Thymus (tissue), 11 donors: ENCODE results near the gene PRRC2B. TPM values are rescaled to one million over a fixed set of nuclear protein-coding genes. Genes with fewer than 3 reads are reported as not detected.
A peak's percentile ranks its signal among the peaks of the same experiment; 100 is the strongest.

Source experiments
- DNase-seq, 9 donors: peaks; one replicate each; pipeline ENCODE4 v3.0.0-alpha.2; 2013; ENCODE audit warnings: low spot score in 9 of 9, low read depth in 6 of 9, missing footprints in 1 of 9
- H3K27ac ChIP-seq, 2 donors: one replicate each; pipeline ENCODE4 v1.5.1; 2013; ENCODE audit warnings: control low read depth in 1 of 2, low read depth in 1 of 2, low read length in 1 of 2, mild to moderate bottlenecking in 1 of 2, moderate library complexity in 1 of 2
- H3K27me3 ChIP-seq, 2 donors: one replicate each; pipeline ENCODE4 v1.5.1; 2013; ENCODE audit warnings: low read length in 1 of 2; ENCODE audit not compliant: control insufficient read depth in 2 of 2, insufficient read depth in 1 of 2
- H3K36me3 ChIP-seq, 2 donors: one replicate each; pipeline ENCODE4 v1.5.1; 2013; ENCODE audit warnings: low read length in 1 of 2, mild to moderate bottlenecking in 1 of 2, moderate library complexity in 1 of 2; ENCODE audit not compliant: control insufficient read depth in 2 of 2, insufficient read depth in 2 of 2
- H3K4me1 ChIP-seq, 2 donors: one replicate each; pipeline ENCODE4 v1.5.1; 2013; ENCODE audit warnings: low read length in 2 of 2; ENCODE audit not compliant: control insufficient read depth in 2 of 2, insufficient read depth in 2 of 2
- H3K4me3 ChIP-seq, 2 donors: one replicate each; pipeline ENCODE4 v1.5.1; 2013; ENCODE audit warnings: low read length in 2 of 2, control low read depth in 1 of 2, mild to moderate bottlenecking in 1 of 2
- H3K9me3 ChIP-seq, 2 donors: one replicate each; pipeline ENCODE4 v1.5.1; 2013; ENCODE audit warnings: low read length in 1 of 2, mild to moderate bottlenecking in 1 of 2; ENCODE audit not compliant: control insufficient read depth in 2 of 2, insufficient read depth in 1 of 2
- WGBS: extraction: QIAGEN DNeasy Blood & Tissue Kit; methylation state at CpG from one replicate; pipeline ENCODE4 v1.1.7; 2013; 5-methylcytosine and 5-hydroxymethylcytosine counted together
- polyA plus RNA-seq: library from polyadenylated mRNA; stranded (reverse); fragments of 200-250 nt; gene quantifications from one replicate; pipeline ENCODE4 v1.2.3, GENCODE V29; 2013
- total RNA-seq: library from RNA; stranded (reverse); fragments of 120-200 nt; gene quantifications from one replicate; pipeline ENCODE4 v1.2.4, GENCODE V29; 2013
- donor health status: healthy.

The PRRC2B gene
- total and polyA plus RNA-seq, 2 donors = 23.0 to 73.5 TPM

- Histone ChIP-seq H3K27ac (peak overlapping the region in 1 of 2 donors; percentile 46), H3K4me1 (peaks cover 13 to 14% of the 10 kb centered on the region in 2 donors), H3K36me3 (peaks cover 45 to 81% of the 10 kb centered on the region in 2 donors), H3K27me3 (no peaks in the 10 kb centered on the region), H3K9me3 (peaks cover 0 to 4% of the 10 kb centered on the region in 2 donors), H3K4me3 (no peak overlapping the region)
- no peak for DNase-seq
- 96% methylated on average over 3 of the region's 3 CpGs for WGBS
These were observed 39.5 kb downstream of the PRRC2B start for GRCh38 chr9:131433302-131433854.

- H3K9me3 ChIP-seq = peaks cover 0 to 4% of the 10 kb centered on the region in 2 donors
- H3K4me3 ChIP-seq = no peak overlapping the region
- peaks cover 1 to 2% of the 10 kb centered on the region in 2 donors for H3K4me1 ChIP-seq
- no peak overlapping the region for H3K27ac ChIP-seq
- WGBS = 96% methylated on average over 7 of the region's 7 CpGs
- H3K36me3 ChIP-seq = peaks cover 58 to 86% of the 10 kb centered on the region in 2 donors
- no peaks in the 10 kb centered on the region for H3K27me3 ChIP-seq
- no peak for DNase-seq
These were observed 40.8 kb downstream of the PRRC2B start for GRCh38 chr9:131434673-131435072.

- DNase-seq = no peak
- Histone ChIP-seq H3K27ac (no peak overlapping the region), H3K36me3 (peaks cover 64 to 93% of the 10 kb centered on the region in 2 donors), H3K9me3 (peaks cover 0 to 4% of the 10 kb centered on the region in 2 donors), H3K4me3 (no peak overlapping the region), H3K4me1 (no peaks in the 10 kb centered on the region), H3K27me3 (no peaks in the 10 kb centered on the region)
- WGBS = 96% methylated on average over 12 of the region's 12 CpGs
These were observed 42.5 kb downstream of the PRRC2B start for GRCh38 chr9:131436376-131436775.

DNA sequence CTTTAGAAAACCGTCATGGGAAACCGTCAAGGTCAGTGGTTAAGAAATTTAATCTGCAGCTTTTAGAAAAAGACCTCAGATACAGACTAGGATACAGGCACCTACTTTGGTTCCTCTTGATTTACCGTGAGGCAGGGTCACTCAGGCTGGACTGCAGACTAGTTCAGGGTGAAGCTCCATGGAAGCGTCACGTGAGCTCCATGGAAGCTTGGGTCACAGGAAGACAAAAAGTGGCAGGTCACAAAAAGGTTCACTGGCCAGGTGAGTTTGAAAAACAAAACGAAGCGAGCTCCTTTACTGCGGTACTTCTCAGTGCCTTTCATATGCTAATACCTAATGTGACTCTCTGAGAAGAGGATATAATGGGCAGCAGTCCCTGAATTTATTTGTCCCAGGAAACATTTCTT, 43.0 kb downstream of the PRRC2B start:
- peaks cover 67 to 96% of the 10 kb centered on the region in 2 donors for H3K36me3 ChIP-seq
- 96% methylated on average over 8 of the region's 8 CpGs for WGBS
- peaks cover 0 to 4% of the 10 kb centered on the region in 2 donors for H3K9me3 ChIP-seq
- DNase-seq = no peak
- H3K4me3 ChIP-seq = no peak overlapping the region
- no peaks in the 10 kb centered on the region for H3K27me3 ChIP-seq
- H3K27ac ChIP-seq = no peak overlapping the region
- no peaks in the 10 kb centered on the region for H3K4me1 ChIP-seq

GRCh38 chr9:131438190-131438589, 44.3 kb downstream of the PRRC2B start:
- Histone ChIP-seq H3K4me1 (no peaks in the 10 kb centered on the region), H3K36me3 (peaks cover 67 to 93% of the 10 kb centered on the region in 2 donors), H3K27ac (peak overlapping the region in 1 of 2 donors; percentile 20), H3K9me3 (no peaks in the 10 kb centered on the region), H3K4me3 (no peak overlapping the region), H3K27me3 (no peaks in the 10 kb centered on the region)
- 99% methylated on average over 7 of the region's 7 CpGs for WGBS
- DNase-seq = no peak

- Histone ChIP-seq H3K4me1 (no peaks in the 10 kb centered on the region), H3K27me3 (no peaks in the 10 kb centered on the region), H3K9me3 (no peaks in the 10 kb centered on the region), H3K36me3 (peaks cover 67 to 93% of the 10 kb centered on the region in 2 donors), H3K4me3 (no peak overlapping the region), H3K27ac (no peak overlapping the region)
- no peak for DNase-seq
- 91% methylated on average over 4 of the region's 4 CpGs for WGBS
These were observed 45.3 kb downstream of the PRRC2B start for GRCh38 chr9:131439224-131439623.

DNA sequence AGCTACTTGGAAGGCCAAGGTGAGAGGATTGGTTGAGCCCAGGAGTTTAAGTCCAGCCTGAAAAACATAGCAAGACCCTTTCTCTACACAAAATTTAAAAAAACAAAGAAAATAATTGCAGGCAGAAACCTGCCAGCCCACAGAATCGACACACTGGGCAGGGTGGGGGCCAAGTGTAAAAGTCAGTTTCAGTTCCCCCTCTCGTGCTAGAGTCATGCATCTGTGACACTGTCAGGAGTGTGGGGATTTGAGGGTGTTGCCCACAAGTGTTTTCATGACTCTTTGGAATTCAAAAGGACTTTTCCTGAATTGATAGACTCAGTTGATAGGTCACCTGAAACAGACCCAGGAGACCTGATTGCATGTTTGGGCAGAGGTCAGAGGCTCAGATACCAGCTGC, 47.6 kb downstream of the PRRC2B start:
- no peak overlapping the region for H3K4me3 ChIP-seq
- no peaks in the 10 kb centered on the region for H3K4me1 ChIP-seq
- H3K27me3 ChIP-seq = no peaks in the 10 kb centered on the region
- H3K27ac ChIP-seq = no peak overlapping the region
- peaks cover 77 to 93% of the 10 kb centered on the region in 2 donors for H3K36me3 ChIP-seq
- no peak for DNase-seq
- 79% methylated on average over 2 of the region's 2 CpGs for WGBS
- no peaks in the 10 kb centered on the region for H3K9me3 ChIP-seq

GRCh38 chr9:131442351-131442750, 48.5 kb downstream of the PRRC2B start:
- 89% methylated on average over 10 of the region's 10 CpGs for WGBS

DNA sequence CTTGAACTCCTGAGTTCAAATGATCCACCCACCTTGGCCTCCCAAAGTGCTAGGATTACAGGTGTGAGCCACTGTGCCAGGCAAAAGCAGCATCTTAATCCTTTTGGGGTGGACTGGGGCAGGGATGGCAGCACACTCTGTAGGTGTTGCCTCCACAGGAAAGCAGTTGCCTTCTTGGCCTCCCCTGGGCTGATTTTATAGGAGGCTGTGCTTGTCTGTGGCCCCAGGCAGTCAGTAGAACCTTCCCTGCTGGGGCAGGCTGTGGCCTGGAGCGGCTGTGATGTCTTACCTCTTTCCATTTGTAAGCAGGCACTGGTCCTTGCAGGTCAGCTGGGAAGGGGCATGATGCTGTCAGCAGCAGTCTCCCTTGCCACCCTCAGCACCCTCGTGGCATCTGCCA, 49.8 kb downstream of the PRRC2B start:
- Histone ChIP-seq H3K27ac (no peak overlapping the region), H3K4me1 (no peaks in the 10 kb centered on the region), H3K4me3 (no peak overlapping the region), H3K9me3 (no peaks in the 10 kb centered on the region), H3K27me3 (no peaks in the 10 kb centered on the region), H3K36me3 (peaks cover 73 to 92% of the 10 kb centered on the region in 2 donors)
- 100% methylated on average over 2 of the region's 2 CpGs for WGBS
- no peak for DNase-seq

More at GRCh38 chr9:131442351-131442750, 48.5 kb downstream of the PRRC2B start:
- H3K4me1 ChIP-seq = no peaks in the 10 kb centered on the region
- no peaks in the 10 kb centered on the region for H3K9me3 ChIP-seq
- no peak overlapping the region for H3K4me3 ChIP-seq
- no peaks in the 10 kb centered on the region for H3K27me3 ChIP-seq
- DNase-seq = no peak
- no peak overlapping the region for H3K27ac ChIP-seq
- peaks cover 77 to 93% of the 10 kb centered on the region in 2 donors for H3K36me3 ChIP-seq
